ENCODE measurements around the gene CST11. TPM values are rescaled to one million over a fixed set of nuclear protein-coding genes. Genes with fewer than 3 reads are reported as not detected.

The CST11 gene

GRCh38 chr20:23404196-23404595, 48.5 kb downstream of the CST11 start:
- H3K4ac ChIP-seq (ENCODE audit: low read length) = no peak overlapping the region
- H3K9ac ChIP-seq (ENCODE audit: low read depth, low read length, poor library complexity) = no peak overlapping the region
- no peak overlapping the region for H2AFZ ChIP-seq (ENCODE audit: low read length)
- no peak overlapping the region for H4K91ac ChIP-seq (ENCODE audit: low read depth, low read length, poor library complexity)
- no peak for DNase-seq (ENCODE audit: low spot score)
- no peak overlapping the region for H2BK5ac ChIP-seq (ENCODE audit: low read length)
- no peak overlapping the region for H2AK5ac ChIP-seq (ENCODE audit: low read depth, low read length)
- no peak overlapping the region for H3K14ac ChIP-seq (ENCODE audit: low read length)
- no peak overlapping the region for H3K27ac ChIP-seq (replicated peaks; ENCODE audit: low read length)
- H3K4me3 ChIP-seq (ENCODE audit: low read length in 2 of 2) = no peak overlapping the region
- no CpG with 5 or more reads among the region's 3 CpGs for WGBS, 2 donors (ENCODE audit: extremely low coverage in 2 of 2, insufficient read length in 2 of 2, insufficient replicate concordance in 1 of 2)
- H3K18ac ChIP-seq (ENCODE audit: low read length) = no peak overlapping the region
- H4K8ac ChIP-seq (ENCODE audit: low read depth, low read length) = no peak overlapping the region
- H3K36me3 ChIP-seq (replicated peaks in 1 of 2; ENCODE audit: control insufficient read depth in 2 of 2, insufficient read depth in 2 of 2, low read length in 2 of 2) = peaks cover 2 to 23% of the 10 kb centered on the region in 2 donors
- H3K23ac ChIP-seq (ENCODE audit: low read depth, low read length, poor library complexity) = no peak overlapping the region
- no peaks in the 10 kb centered on the region for H3K4me1 ChIP-seq (ENCODE audit: control insufficient read depth in 2 of 2, insufficient read depth in 1 of 2, low read depth in 1 of 2, low read length in 2 of 2)
- no peaks in the 10 kb centered on the region for H3K27me3 ChIP-seq (ENCODE audit: control insufficient read depth in 3 of 3, insufficient read depth in 3 of 3, low read depth in 1 of 3, low read length in 3 of 3)
- H3K4me2 ChIP-seq (ENCODE audit: insufficient read depth, low read length, poor library complexity, severe bottlenecking) = no peak overlapping the region
- no peak overlapping the region for H2BK120ac ChIP-seq (ENCODE audit: low read depth, low read length)
- no peak overlapping the region for H2BK12ac ChIP-seq (ENCODE audit: low read length)
- no peaks in the 10 kb centered on the region for H3K9me3 ChIP-seq (replicated peaks in 1 of 2; ENCODE audit: control insufficient read depth in 2 of 2, insufficient read depth in 1 of 2, low read depth in 1 of 2, low read length in 2 of 2)
- no peaks in the 10 kb centered on the region for H3K79me1 ChIP-seq (ENCODE audit: low read depth, low read length)
- no peak overlapping the region for H2BK15ac ChIP-seq (ENCODE audit: low read length)

DNA sequence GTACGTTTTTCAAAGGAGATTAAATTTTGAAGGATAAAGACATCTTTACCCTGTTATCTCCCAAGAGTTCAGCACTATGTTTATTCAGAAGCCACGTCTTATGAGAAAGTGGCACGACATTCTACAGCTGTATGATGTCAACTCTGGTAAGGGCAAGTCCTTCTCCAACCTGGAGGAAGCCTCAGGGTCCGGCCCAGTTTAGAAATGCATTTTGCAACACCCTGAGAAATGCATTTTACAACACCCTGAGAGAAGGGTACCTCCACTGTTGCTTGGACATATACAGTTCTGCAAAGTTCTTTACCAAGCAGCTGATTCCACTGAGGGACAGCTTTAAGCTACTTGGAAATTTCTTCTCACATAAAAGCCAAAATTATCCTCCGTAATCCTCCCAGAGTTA, 48.9 kb downstream of the CST11 start:
- no peak for DNase-seq (ENCODE audit: low spot score)
- no peak overlapping the region for H3K4me2 ChIP-seq (ENCODE audit: insufficient read depth, low read length, poor library complexity, severe bottlenecking)

GRCh38 chr20:23401051-23401450, 51.6 kb downstream of the CST11 start:
- H3K18ac ChIP-seq (ENCODE audit: low read length) = no peak overlapping the region
- H4K8ac ChIP-seq (ENCODE audit: low read depth, low read length) = no peak overlapping the region
- no peak overlapping the region for H2BK5ac ChIP-seq (ENCODE audit: low read length)
- no CpG with 5 or more reads among the region's 5 CpGs for WGBS, 2 donors (ENCODE audit: extremely low coverage in 2 of 2, insufficient read length in 2 of 2, insufficient replicate concordance in 1 of 2)
- H4K91ac ChIP-seq (ENCODE audit: low read depth, low read length, poor library complexity) = no peak overlapping the region
- peaks cover 2 to 23% of the 10 kb centered on the region in 2 donors for H3K36me3 ChIP-seq (replicated peaks in 1 of 2; ENCODE audit: control insufficient read depth in 2 of 2, insufficient read depth in 2 of 2, low read length in 2 of 2)
- H3K27ac ChIP-seq (replicated peaks; ENCODE audit: low read length) = no peak overlapping the region
- no peak overlapping the region for H3K23ac ChIP-seq (ENCODE audit: low read depth, low read length, poor library complexity)
- no peak overlapping the region for H2AFZ ChIP-seq (ENCODE audit: low read length)
- H3K4ac ChIP-seq (ENCODE audit: low read length) = no peak overlapping the region
- DNase-seq (ENCODE audit: low spot score) = no peak
- no peaks in the 10 kb centered on the region for H3K27me3 ChIP-seq (ENCODE audit: control insufficient read depth in 3 of 3, insufficient read depth in 3 of 3, low read depth in 1 of 3, low read length in 3 of 3)
- H3K9me3 ChIP-seq (replicated peaks in 1 of 2; ENCODE audit: control insufficient read depth in 2 of 2, insufficient read depth in 1 of 2, low read depth in 1 of 2, low read length in 2 of 2) = no peaks in the 10 kb centered on the region
- no peaks in the 10 kb centered on the region for H3K79me1 ChIP-seq (ENCODE audit: low read depth, low read length)
- H3K4me3 ChIP-seq (ENCODE audit: low read length in 2 of 2) = no peak overlapping the region
- no peak overlapping the region for H3K4me2 ChIP-seq (ENCODE audit: insufficient read depth, low read length, poor library complexity, severe bottlenecking)
- H2BK15ac ChIP-seq (ENCODE audit: low read length) = no peak overlapping the region
- H3K9ac ChIP-seq (ENCODE audit: low read depth, low read length, poor library complexity) = no peak overlapping the region
- no peaks in the 10 kb centered on the region for H3K4me1 ChIP-seq (ENCODE audit: control insufficient read depth in 2 of 2, insufficient read depth in 1 of 2, low read depth in 1 of 2, low read length in 2 of 2)
- no peak overlapping the region for H3K14ac ChIP-seq (ENCODE audit: low read length)
- H2BK12ac ChIP-seq (ENCODE audit: low read length) = no peak overlapping the region
- H2AK5ac ChIP-seq (ENCODE audit: low read depth, low read length) = no peak overlapping the region
- H2BK120ac ChIP-seq (ENCODE audit: low read depth, low read length) = no peak overlapping the region

More for the DNA sequence above, 48.9 kb downstream of the CST11 start:
- Histone ChIP-seq H3K36me3 (replicated peaks in 1 of 2; ENCODE audit: control insufficient read depth in 2 of 2, insufficient read depth in 2 of 2, low read length in 2 of 2) (peaks cover 2 to 23% of the 10 kb centered on the region in 2 donors), H2AK5ac (ENCODE audit: low read depth, low read length) (no peak overlapping the region), H3K9ac (ENCODE audit: low read depth, low read length, poor library complexity) (no peak overlapping the region), H3K27ac (replicated peaks; ENCODE audit: low read length) (no peak overlapping the region), H3K4ac (ENCODE audit: low read length) (no peak overlapping the region), H3K9me3 (replicated peaks in 1 of 2; ENCODE audit: control insufficient read depth in 2 of 2, insufficient read depth in 1 of 2, low read depth in 1 of 2, low read length in 2 of 2) (no peaks in the 10 kb centered on the region), H2AFZ (ENCODE audit: low read length) (no peak overlapping the region), H2BK12ac (ENCODE audit: low read length) (no peak overlapping the region), H2BK15ac (ENCODE audit: low read length) (no peak overlapping the region), H4K8ac (ENCODE audit: low read depth, low read length) (no peak overlapping the region), H3K79me1 (ENCODE audit: low read depth, low read length) (no peaks in the 10 kb centered on the region), H2BK5ac (ENCODE audit: low read length) (no peak overlapping the region), H3K18ac (ENCODE audit: low read length) (no peak overlapping the region), H3K23ac (ENCODE audit: low read depth, low read length, poor library complexity) (no peak overlapping the region), H4K91ac (ENCODE audit: low read depth, low read length, poor library complexity) (no peak overlapping the region), H2BK120ac (ENCODE audit: low read depth, low read length) (no peak overlapping the region), H3K4me1 (ENCODE audit: control insufficient read depth in 2 of 2, insufficient read depth in 1 of 2, low read depth in 1 of 2, low read length in 2 of 2) (no peaks in the 10 kb centered on the region), H3K27me3 (ENCODE audit: control insufficient read depth in 3 of 3, insufficient read depth in 3 of 3, low read depth in 1 of 3, low read length in 3 of 3) (no peaks in the 10 kb centered on the region), H3K4me3 (ENCODE audit: low read length in 2 of 2) (no peak overlapping the region), H3K14ac (ENCODE audit: low read length) (no peak overlapping the region)
- no CpG with 5 or more reads among the region's 5 CpGs for WGBS, 2 donors (ENCODE audit: extremely low coverage in 2 of 2, insufficient read length in 2 of 2, insufficient replicate concordance in 1 of 2)

Small RNA genes within 50 kb of the gene (small RNA-seq; reads per million reads assigned to genes)
- not detected for gene RF00019 (ENCODE audit: insufficient read depth)

Measured in neuronal stem cell (in vitro differentiated cells).